PFSK-1 (cell line): ENCODE data around the gene YIPF1.

ENCODE experiments used
- FOXP2 ChIP-seq: optimal IDR thresholded peaks from 2 replicates; pipeline ENCODE3; 2011; ENCODE audit warnings: borderline replicate concordance, control low read depth, inconsistent platforms; ENCODE audit not compliant: insufficient read depth; ENCODE audit errors: extremely low read length, extremely low read depth
- POLR2AphosphoS5 ChIP-seq: IDR thresholded peaks from 2 replicates; pipeline ENCODE4 v1.6.1; 2012; ENCODE audit warnings: low read depth, mild to moderate bottlenecking, control low read depth, low read length, moderate library complexity
- REST ChIP-seq, 2 experiments: IDR thresholded peaks; 2 replicates each; pipeline versions ENCODE4 v1.6.1 to v1.8.0; 2011 to 2012; ENCODE audit warnings: low read depth in 2 of 2, low read length in 2 of 2, control low read depth in 1 of 2, inconsistent platforms in 1 of 2, mild to moderate bottlenecking in 1 of 2, moderate library complexity in 1 of 2; ENCODE audit not compliant: insufficient read depth in 1 of 2
- SIN3A ChIP-seq: IDR thresholded peaks from 2 replicates; pipeline ENCODE4 v1.6.1; 2012; ENCODE audit warnings: mild to moderate bottlenecking, low read length, moderate library complexity, borderline replicate concordance; ENCODE audit not compliant: insufficient read depth
- TAF1 ChIP-seq: IDR thresholded peaks from 2 replicates; pipeline ENCODE4 v1.6.1; 2012; ENCODE audit warnings: low read length, control low read depth, borderline replicate concordance; ENCODE audit not compliant: insufficient read depth

The YIPF1 gene

GRCh38 chr1:53891018-53891417 lies 1.4 kb upstream of the YIPF1 start:
- no peak for TF ChIP-seq POLR2AphosphoS5
- no peak for TF ChIP-seq FOXP2
- no peak for TF ChIP-seq REST (IDR thresholded peaks at IDR 0.05; ENCODE audit: insufficient read depth in 1 of 2, low read depth in 2 of 2, low read length in 2 of 2)
- no peak for TF ChIP-seq SIN3A
- TF ChIP-seq TAF1, result no peak

- TF ChIP-seq FOXP2 (no peak), REST (IDR thresholded peaks at IDR 0.05; ENCODE audit: insufficient read depth in 1 of 2, low read depth in 2 of 2, low read length in 2 of 2) (no peak), SIN3A (no peak), TAF1 (no peak), POLR2AphosphoS5 (no peak)
These were observed 935 bp upstream of the YIPF1 start for GRCh38 chr1:53890522-53890941.

- TF ChIP-seq REST (IDR thresholded peaks at IDR 0.05; ENCODE audit: insufficient read depth in 1 of 2, low read depth in 2 of 2, low read length in 2 of 2), result no peak
- TF ChIP-seq TAF1, result no peak
- no peak for TF ChIP-seq SIN3A
- no peak for TF ChIP-seq FOXP2
- no peak for TF ChIP-seq POLR2AphosphoS5
These were observed 916 bp downstream of the YIPF1 start for GRCh38 chr1:53888681-53889080.

- TF ChIP-seq FOXP2 (no peak), POLR2AphosphoS5 (no peak), TAF1 (no peak)
These were observed 11.0 kb downstream of the YIPF1 start for GRCh38 chr1:53878492-53879105.

- TF ChIP-seq TAF1 (no peak), REST (IDR thresholded peaks at IDR 0.05; ENCODE audit: insufficient read depth in 1 of 2, low read depth in 2 of 2, low read length in 2 of 2) (no peak), FOXP2 (no peak), POLR2AphosphoS5 (no peak), SIN3A (no peak)
These were observed 17.7 kb downstream of the YIPF1 start for GRCh38 chr1:53871773-53872484.
